ENCODE measurements around the gene IPCEF1.

- TF ChIP-seq CTCF (IDR thresholded peaks at IDR 0.05; ENCODE audit: low read depth, low read length, missing input control), result no peak
- no peak for TF ChIP-seq TAF1 (conservative IDR thresholded peaks at IDR 0.05)
- TF ChIP-seq, protein P1, sequence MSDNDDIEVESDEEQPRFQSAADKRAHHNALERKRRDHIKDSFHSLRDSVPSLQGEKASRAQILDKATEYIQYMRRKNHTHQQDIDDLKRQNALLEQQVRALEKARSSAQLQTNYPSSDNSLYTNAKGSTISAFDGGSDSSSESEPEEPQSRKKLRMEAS (IDR thresholded peaks at IDR 0.05), result no peak
- no peak for TF ChIP-seq YY1 (IDR thresholded peaks at IDR 0.05)
- TF ChIP-seq, protein P2, sequence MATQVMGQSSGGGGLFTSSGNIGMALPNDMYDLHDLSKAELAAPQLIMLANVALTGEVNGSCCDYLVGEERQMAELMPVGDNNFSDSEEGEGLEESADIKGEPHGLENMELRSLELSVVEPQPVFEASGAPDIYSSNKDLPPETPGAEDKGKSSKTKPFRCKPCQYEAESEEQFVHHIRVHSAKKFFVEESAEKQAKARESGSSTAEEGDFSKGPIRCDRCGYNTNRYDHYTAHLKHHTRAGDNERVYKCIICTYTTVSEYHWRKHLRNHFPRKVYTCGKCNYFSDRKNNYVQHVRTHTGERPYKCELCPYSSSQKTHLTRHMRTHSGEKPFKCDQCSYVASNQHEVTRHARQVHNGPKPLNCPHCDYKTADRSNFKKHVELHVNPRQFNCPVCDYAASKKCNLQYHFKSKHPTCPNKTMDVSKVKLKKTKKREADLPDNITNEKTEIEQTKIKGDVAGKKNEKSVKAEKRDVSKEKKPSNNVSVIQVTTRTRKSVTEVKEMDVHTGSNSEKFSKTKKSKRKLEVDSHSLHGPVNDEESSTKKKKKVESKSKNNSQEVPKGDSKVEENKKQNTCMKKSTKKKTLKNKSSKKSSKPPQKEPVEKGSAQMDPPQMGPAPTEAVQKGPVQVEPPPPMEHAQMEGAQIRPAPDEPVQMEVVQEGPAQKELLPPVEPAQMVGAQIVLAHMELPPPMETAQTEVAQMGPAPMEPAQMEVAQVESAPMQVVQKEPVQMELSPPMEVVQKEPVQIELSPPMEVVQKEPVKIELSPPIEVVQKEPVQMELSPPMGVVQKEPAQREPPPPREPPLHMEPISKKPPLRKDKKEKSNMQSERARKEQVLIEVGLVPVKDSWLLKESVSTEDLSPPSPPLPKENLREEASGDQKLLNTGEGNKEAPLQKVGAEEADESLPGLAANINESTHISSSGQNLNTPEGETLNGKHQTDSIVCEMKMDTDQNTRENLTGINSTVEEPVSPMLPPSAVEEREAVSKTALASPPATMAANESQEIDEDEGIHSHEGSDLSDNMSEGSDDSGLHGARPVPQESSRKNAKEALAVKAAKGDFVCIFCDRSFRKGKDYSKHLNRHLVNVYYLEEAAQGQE (IDR thresholded peaks at IDR 0.05), result no peak
- TF ChIP-seq EGR1 (IDR thresholded peaks at IDR 0.05; ENCODE audit: low read depth in 2 of 2), result no peak
- no peak for TF ChIP-seq GABPA (IDR thresholded peaks at IDR 0.05 in 1 of 2, conservative IDR thresholded peaks at IDR 0.05 in 1 of 2)
- TF ChIP-seq SP1 (IDR thresholded peaks at IDR 0.05), result no peak
Measured at GRCh38 chr6:154289818-154290508, 66.6 kb downstream of the IPCEF1 start.

Measured in liver (tissue), 3 donors.